Glutamatergic neuron (in vitro differentiated cells): Measurements from ENCODE around the gene AGAP1. TPM values are rescaled to one million over a fixed set of nuclear protein-coding genes. Genes with fewer than 3 reads are reported as not detected.

Experiments
- DNase-seq: peaks from one replicate; pipeline ENCODE4 v3.0.0; 2022
- H3K27ac Mint-ChIP-seq: one replicate; pipeline ENCODE4 v1.8.0; 2020; ENCODE audit warnings: mild to moderate bottlenecking, mixed read lengths, inconsistent platforms; ENCODE audit not compliant: unreplicated experiment
- H3K27me3 Mint-ChIP-seq: one replicate; pipeline ENCODE4 v1.8.0; 2020; ENCODE audit warnings: mild to moderate bottlenecking, moderate library complexity, mixed read lengths, inconsistent platforms; ENCODE audit not compliant: unreplicated experiment
- H3K36me3 Mint-ChIP-seq: one replicate; pipeline ENCODE4 v1.8.0; 2020; ENCODE audit warnings: mild to moderate bottlenecking, mixed read lengths, inconsistent platforms; ENCODE audit not compliant: unreplicated experiment
- H3K4me1 Mint-ChIP-seq: one replicate; pipeline ENCODE4 v1.8.0; 2020; ENCODE audit warnings: mild to moderate bottlenecking, low read depth, mixed read lengths, inconsistent platforms; ENCODE audit not compliant: unreplicated experiment
- H3K4me3 Mint-ChIP-seq: one replicate; pipeline ENCODE4 v1.8.0; 2020; ENCODE audit warnings: mild to moderate bottlenecking, mixed read lengths, inconsistent platforms; ENCODE audit not compliant: unreplicated experiment
- H3K9me3 Mint-ChIP-seq: one replicate; pipeline ENCODE4 v1.8.0; 2020; ENCODE audit warnings: mild to moderate bottlenecking, moderate library complexity, mixed read lengths, inconsistent platforms; ENCODE audit not compliant: unreplicated experiment
- total RNA-seq: library from RNA; stranded (reverse); fragmentation: NEBNext Ultra II Directional; extraction: Animal tissue kit (Norgen Biotek cat#: 25700); gene quantifications from one replicate; pipeline ENCODE4 v1.2.1, GENCODE V29; 2021; ENCODE audit not compliant: unreplicated experiment
- TF ChIP-seq, protein P1 (sequence below): fragments of 200-600 bp; sonication (generic); IDR thresholded peaks from one replicate; pipeline ENCODE4 v1.5.0; 2021; ENCODE audit not compliant: partially characterized antibody, unreplicated experiment

Gene AGAP1
- total RNA-seq, 1 donor from 2014 or later: 153 TPM

DNA sequence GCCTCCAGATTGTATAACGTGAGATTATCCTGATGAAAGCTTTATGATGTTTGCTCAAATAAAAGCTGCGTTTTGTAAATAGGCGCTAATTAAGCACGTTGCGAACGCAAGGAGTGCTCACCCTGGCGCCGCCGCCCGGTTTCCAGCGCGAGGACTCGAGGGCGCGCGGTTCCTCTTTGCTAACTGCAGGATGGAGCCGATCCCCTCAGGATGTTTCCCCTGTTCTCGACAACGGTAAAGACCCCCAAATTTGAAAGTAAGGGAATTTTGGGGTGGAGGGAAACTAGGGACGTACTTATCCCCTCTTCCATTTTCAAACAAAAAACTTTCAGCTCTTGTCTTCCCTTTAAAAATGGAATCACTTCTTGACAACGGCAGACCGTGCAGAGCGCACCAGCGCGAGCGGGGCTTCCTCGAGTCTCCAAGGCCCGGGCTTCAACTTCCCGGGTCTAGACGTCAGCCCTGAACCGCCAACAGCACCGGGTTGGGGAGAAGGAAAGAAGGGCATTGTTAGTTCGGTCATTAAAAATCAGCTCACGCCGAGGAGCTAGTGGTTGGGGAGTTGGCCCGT, 675.4 kb downstream of the AGAP1 start:
- Mint-ChIP-seq H3K4me1 (peaks cover 35% of the 10 kb centered on the region), H3K36me3 (no peaks in the 10 kb centered on the region), H3K27me3 (peaks cover 30% of the 10 kb centered on the region), H3K9me3 (peaks cover 10% of the 10 kb centered on the region), H3K4me3 (peak overlapping the region; percentile 79), H3K27ac (no peak overlapping the region)
- TF ChIP-seq, protein P1, sequence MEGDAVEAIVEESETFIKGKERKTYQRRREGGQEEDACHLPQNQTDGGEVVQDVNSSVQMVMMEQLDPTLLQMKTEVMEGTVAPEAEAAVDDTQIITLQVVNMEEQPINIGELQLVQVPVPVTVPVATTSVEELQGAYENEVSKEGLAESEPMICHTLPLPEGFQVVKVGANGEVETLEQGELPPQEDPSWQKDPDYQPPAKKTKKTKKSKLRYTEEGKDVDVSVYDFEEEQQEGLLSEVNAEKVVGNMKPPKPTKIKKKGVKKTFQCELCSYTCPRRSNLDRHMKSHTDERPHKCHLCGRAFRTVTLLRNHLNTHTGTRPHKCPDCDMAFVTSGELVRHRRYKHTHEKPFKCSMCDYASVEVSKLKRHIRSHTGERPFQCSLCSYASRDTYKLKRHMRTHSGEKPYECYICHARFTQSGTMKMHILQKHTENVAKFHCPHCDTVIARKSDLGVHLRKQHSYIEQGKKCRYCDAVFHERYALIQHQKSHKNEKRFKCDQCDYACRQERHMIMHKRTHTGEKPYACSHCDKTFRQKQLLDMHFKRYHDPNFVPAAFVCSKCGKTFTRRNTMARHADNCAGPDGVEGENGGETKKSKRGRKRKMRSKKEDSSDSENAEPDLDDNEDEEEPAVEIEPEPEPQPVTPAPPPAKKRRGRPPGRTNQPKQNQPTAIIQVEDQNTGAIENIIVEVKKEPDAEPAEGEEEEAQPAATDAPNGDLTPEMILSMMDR: no peak
- peak; percentile 52 for DNase-seq

DNA sequence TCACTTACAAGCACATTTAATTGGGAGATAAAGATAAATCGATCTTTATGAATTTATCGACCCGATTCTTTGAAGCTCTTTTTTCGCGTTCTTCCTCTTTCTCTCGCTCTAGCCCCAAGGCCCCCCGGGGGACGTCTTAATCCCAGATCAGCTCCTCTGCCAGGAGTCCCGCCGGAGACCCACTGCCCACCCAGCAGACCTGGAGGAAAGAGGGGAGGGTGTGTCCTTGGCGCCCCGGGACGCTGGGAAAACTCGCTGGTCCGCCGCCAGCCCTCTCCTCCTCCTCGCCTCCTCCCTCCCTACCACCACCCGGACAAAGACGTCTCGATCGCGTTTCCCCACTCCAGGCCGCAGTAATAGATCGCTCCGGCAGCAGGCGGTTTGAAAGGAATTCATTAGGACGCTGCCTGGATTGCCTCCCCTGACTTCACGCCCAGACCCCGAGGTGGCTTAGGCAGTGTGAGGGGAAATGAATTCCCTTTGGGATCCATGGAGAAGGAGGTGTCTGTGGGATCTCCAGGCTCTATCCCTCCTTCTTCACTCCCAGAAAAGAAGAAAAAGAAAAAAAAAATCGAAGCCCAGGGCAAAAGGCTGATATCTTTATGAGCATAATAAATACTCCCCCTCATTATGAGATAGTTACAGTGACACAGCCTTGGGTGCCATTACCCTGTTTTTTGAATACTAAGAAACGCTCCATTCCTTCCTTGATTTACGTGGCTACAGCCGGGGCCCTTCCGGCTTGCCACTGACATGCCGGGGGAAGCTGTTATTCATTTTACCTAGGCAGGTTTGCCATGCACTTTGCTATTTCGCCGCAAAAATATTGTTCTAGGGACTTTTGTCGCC, 676.1 kb downstream of the AGAP1 start:
- H3K36me3 Mint-ChIP-seq: no peaks in the 10 kb centered on the region
- H3K4me3 Mint-ChIP-seq: peak overlapping the region; percentile 79
- peaks cover 35% of the 10 kb centered on the region for H3K27me3 Mint-ChIP-seq
- H3K27ac Mint-ChIP-seq: no peak overlapping the region
- peaks cover 33% of the 10 kb centered on the region for H3K4me1 Mint-ChIP-seq
- DNase-seq: peak; percentile 54
- TF ChIP-seq, protein P1: no peak
- H3K9me3 Mint-ChIP-seq: peaks cover 10% of the 10 kb centered on the region

DNA sequence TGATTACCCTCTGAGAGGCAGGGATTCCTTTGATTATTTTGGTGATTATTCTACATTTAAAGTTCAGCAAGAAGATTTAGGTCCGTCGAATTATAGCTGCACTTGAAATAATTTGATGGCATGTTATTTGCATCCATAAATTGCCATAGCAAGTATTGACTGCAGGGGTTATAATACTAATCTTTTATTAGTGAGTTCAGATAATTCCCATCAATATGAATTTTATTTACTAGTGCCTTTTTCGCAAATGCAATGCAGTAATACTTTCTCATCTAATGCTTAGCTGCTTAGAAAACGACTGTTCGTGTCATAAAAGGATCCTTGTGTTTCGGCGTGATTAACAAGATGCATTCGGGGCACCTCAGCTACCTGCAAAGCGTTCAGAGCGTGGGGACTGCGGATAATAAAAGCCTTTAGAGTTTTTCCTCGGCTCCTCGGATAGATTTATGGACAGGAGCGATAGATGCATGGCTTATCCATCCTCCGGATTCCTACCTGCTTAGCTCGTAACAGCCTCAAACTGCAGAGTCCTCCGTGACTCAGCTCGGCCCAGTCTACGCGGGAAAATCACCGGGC, 676.8 kb downstream of the AGAP1 start:
- peaks cover 10% of the 10 kb centered on the region for H3K9me3 Mint-ChIP-seq
- no peaks in the 10 kb centered on the region for H3K36me3 Mint-ChIP-seq
- H3K27me3 Mint-ChIP-seq: peaks cover 39% of the 10 kb centered on the region
- TF ChIP-seq, protein P1: no peak
- H3K4me1 Mint-ChIP-seq: peaks cover 30% of the 10 kb centered on the region
- DNase-seq: no peak
- no peak overlapping the region for H3K27ac Mint-ChIP-seq
- peak overlapping the region; percentile 20 for H3K4me3 Mint-ChIP-seq

DNA sequence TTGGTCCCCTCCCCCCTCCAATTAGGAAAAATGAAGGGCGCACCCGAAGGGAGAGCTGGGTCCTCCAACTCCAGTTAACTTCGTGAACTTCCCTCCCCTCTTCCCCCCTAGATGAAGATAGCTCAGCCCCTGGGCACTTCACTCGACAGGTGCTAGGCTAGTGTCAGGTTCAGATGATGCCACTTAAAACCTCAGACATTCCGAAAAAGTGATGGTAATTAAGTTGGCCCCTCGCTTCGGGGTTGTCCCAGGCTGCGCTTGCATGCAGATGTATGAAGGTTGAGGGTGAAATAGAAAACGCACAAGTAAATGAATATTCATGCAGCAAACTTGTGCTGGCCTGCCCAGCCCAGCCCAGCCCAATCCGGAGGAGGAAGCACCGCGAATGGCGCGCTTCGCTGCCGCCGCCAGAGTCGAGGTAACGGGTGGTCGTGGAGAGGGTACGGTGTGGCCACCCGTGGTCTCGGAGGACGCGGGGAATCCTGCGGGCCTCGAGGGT, 677.4 kb downstream of the AGAP1 start:
- no peak for DNase-seq
- H3K27me3 Mint-ChIP-seq: peaks cover 35% of the 10 kb centered on the region

More for the DNA sequence above, 677.4 kb downstream of the AGAP1 start:
- H3K36me3 Mint-ChIP-seq: no peaks in the 10 kb centered on the region
- H3K27ac Mint-ChIP-seq: no peak overlapping the region
- peak overlapping the region; percentile 20 for H3K4me3 Mint-ChIP-seq
- H3K4me1 Mint-ChIP-seq: peaks cover 30% of the 10 kb centered on the region
- TF ChIP-seq, protein P1: no peak
- H3K9me3 Mint-ChIP-seq: peaks cover 10% of the 10 kb centered on the region
